CD4-positive, alpha-beta T cell treated with Interleukin-2 at 100 ng/mL for 4 hours (primary cell): ENCODE results near the gene STK32B.
"Not testable (repeated sequence)": the region's sequence is repeated elsewhere in the genome, so short reads cannot be mapped to it uniquely, and the experiment has no call there.

Experiments used
- DNase-seq: peaks from one replicate; pipeline ENCODE4 v3.0.0-alpha.2; 2020; ENCODE audit warnings: low spot score

The STK32B gene

GRCh38 chr4:5030927-5031326, 20.4 kb upstream of the STK32B start:
- DNase-seq = no peak

GRCh38 chr4:5032813-5033212, 18.5 kb upstream of the STK32B start:
- DNase-seq = no peak

GRCh38 chr4:5033281-5033841, 17.9 kb upstream of the STK32B start:
- DNase-seq = no peak

- no peak for DNase-seq
Observed at GRCh38 chr4:5034206-5034605, 17.1 kb upstream of the STK32B start.

GRCh38 chr4:5036239-5036638, 15.0 kb upstream of the STK32B start:
- DNase-seq = no peak

GRCh38 chr4:5037553-5038551, 13.4 kb upstream of the STK32B start:
- no peak for DNase-seq

GRCh38 chr4:5039800-5040199, 11.5 kb upstream of the STK32B start:
- no peak for DNase-seq

- DNase-seq = no peak
Observed at GRCh38 chr4:5040856-5041620, 10.2 kb upstream of the STK32B start.

GRCh38 chr4:5041699-5042098, 9.6 kb upstream of the STK32B start:
- DNase-seq = no peak

- no peak for DNase-seq
Observed at GRCh38 chr4:5043579-5043978, 7.7 kb upstream of the STK32B start.

- no peak for DNase-seq
Observed at GRCh38 chr4:5044341-5044740, 6.9 kb upstream of the STK32B start.

- no peak for DNase-seq
Observed at GRCh38 chr4:5045097-5045496, 6.2 kb upstream of the STK32B start.

GRCh38 chr4:5048721-5049120, 2.6 kb upstream of the STK32B start:
- no peak for DNase-seq

GRCh38 chr4:5050520-5051277, 581 bp upstream of the STK32B start:
- DNase-seq = no peak

- no peak for DNase-seq
Observed at GRCh38 chr4:5052204-5052702, 973 bp downstream of the STK32B start.

GRCh38 chr4:5052726-5053425, 1.6 kb downstream of the STK32B start:
- DNase-seq = no peak

- DNase-seq = no peak
Observed at GRCh38 chr4:5054532-5054931, 3.3 kb downstream of the STK32B start.

GRCh38 chr4:5055411-5055810, 4.1 kb downstream of the STK32B start:
- no peak for DNase-seq

GRCh38 chr4:5066101-5066500, 14.8 kb downstream of the STK32B start:
- DNase-seq = no peak

GRCh38 chr4:5066968-5067367, 15.7 kb downstream of the STK32B start:
- DNase-seq = not testable (repeated sequence)

- no peak for DNase-seq
Observed at GRCh38 chr4:5067908-5068307, 16.6 kb downstream of the STK32B start.
